ENCODE data around the gene LRRC27.

- TF ChIP-seq CTCF (IDR thresholded peaks at IDR 0.05) (no peak), POLR2A (IDR thresholded peaks at IDR 0.05) (no peak)
Observed at GRCh38 chr10:132328106-132328505, 3.9 kb upstream of the LRRC27 start.
